Spleen (tissue), 7 donors: ENCODE results near the gene MBLAC1.

Experiments
- CTCF ChIP-seq, 11 experiments: fragments of 200-600 bp in 7 of 11; fragments of 450-650 bp in 4 of 11; sonication (generic) in 4 of 11; IDR thresholded peaks in 8 of 11; conservative IDR thresholded peaks in 3 of 11; 1 replicate in 7 of 11; 2 replicates in 4 of 11; pipeline versions ENCODE4 v1.4.0 to v1.8.0; 2016 to 2021; ENCODE audit warnings: antibody characterized with exemption in 11 of 11, inconsistent platforms in 4 of 11, mild to moderate bottlenecking in 1 of 11
- POLR2AphosphoS5 ChIP-seq, 3 donors: sonication (generic); formaldehyde crosslinking; IDR thresholded peaks; one replicate each; pipeline ENCODE4 v1.5.1; 2017; ENCODE audit warnings: antibody characterized with exemption in 3 of 3
- donor health status: DM: no; HTN: no; CAD: no; lungs with moderate emphysema.
- donor health status: DM: no; HTN: no; CAD: no.
- donor health status: DM: no; HTN: no; CAD: no.

- TF ChIP-seq CTCF (IDR thresholded peaks at IDR 0.05 in 8 of 11, conservative IDR thresholded peaks at IDR 0.05 in 3 of 11) (no peak), POLR2AphosphoS5 (IDR thresholded peaks at IDR 0.05) (no peak)
Measured at GRCh38 chr7:100147278-100147677, 20.5 kb downstream of the MBLAC1 start.
